ENCODE measurements around the gene ARAP2. TPM values are rescaled to one million over a fixed set of nuclear protein-coding genes. Genes with fewer than 3 reads are reported as not detected.

Gene ARAP2
- total and polyA plus RNA-seq, 9 of the 15 experiments (the other 6 are each of a cell fraction or from before 2014, with no cell fraction given) = 0.03 to 0.35 (median 0.11) TPM; not detected in 4

DNA sequence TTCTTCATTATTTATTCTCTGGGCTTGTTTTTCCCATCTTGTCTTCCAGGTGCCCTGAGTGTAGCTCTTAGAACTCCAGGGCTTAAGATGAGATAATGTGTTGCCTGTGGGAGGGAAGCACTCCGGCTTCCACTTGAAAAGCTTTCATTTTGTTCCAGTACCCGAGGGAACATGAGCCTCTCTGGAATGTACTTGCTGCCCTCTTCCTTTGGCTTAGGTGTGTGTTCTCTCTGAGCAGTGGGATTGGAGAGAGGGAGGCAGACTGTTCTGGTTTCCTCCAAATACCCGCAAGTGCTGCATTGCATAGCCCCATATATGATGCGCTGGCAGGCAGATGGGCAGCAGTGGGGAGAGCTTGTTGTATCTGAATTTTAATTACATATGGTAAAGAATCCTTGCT, 36.2 kb upstream of the ARAP2 start:
- CTCF ChIA-PET (ENCODE audit: low intra/inter-chr PET ratio) = no interaction called here
- H3K27me3 ChIP-seq (ENCODE audit: control insufficient read depth in 2 of 2, insufficient read depth in 2 of 2, low read length in 2 of 2) = no peaks in the 10 kb centered on the region
- no peaks in the 10 kb centered on the region for H3K4me1 ChIP-seq (replicated peaks in 1 of 2; ENCODE audit: control insufficient read depth in 2 of 2, insufficient read depth in 2 of 2, low read length in 2 of 2)
- no peaks in the 10 kb centered on the region for H3K36me3 ChIP-seq (ENCODE audit: control insufficient read depth, insufficient read depth, low read length)
- no peak overlapping the region for H2AFZ ChIP-seq (ENCODE audit: low read depth, low read length)
- no peak overlapping the region for H3K4me2 ChIP-seq (ENCODE audit: insufficient read depth, low read length)
- intact Hi-C loops (cut with micrococcal nuclease) (no loop called here), in situ Hi-C loops (cut with MboI) (no loop called here)
- no peak for FAIRE-seq
- POLR2A ChIA-PET = no interaction called here
- H3K27ac ChIP-seq (ENCODE audit: extremely low read depth, low read depth, low read length) = no peak overlapping the region
- no peak for ATAC-seq
- DNase-seq (ENCODE audit: extremely low read depth in 1 of 4, low spot score in 3 of 4) = no peak
- H3K9me3 ChIP-seq (replicated peaks; ENCODE audit: control insufficient read depth, insufficient read depth, low read depth, low read length) = no peaks in the 10 kb centered on the region
- no peaks in the 10 kb centered on the region for H3K9me1 ChIP-seq (ENCODE audit: control insufficient read depth, insufficient read depth, low read length)
- H3K9ac ChIP-seq (ENCODE audit: insufficient read depth in 1 of 2, low read depth in 2 of 2, low read length in 2 of 2) = no peak overlapping the region
- no peak overlapping the region for H3K4me3 ChIP-seq
- no peaks in the 10 kb centered on the region for H3K79me2 ChIP-seq (ENCODE audit: control insufficient read depth, insufficient read depth, low read length)
- H4K20me1 ChIP-seq (replicated peaks; ENCODE audit: control insufficient read depth, insufficient read depth, low read length) = no peaks in the 10 kb centered on the region
- BruUV-seq (replicated peaks) = no TSS peak
- 0% methylated on average over 4 of the region's 4 CpGs for WGBS (ENCODE audit: insufficient coverage, low coverage, missing lambda C conversion rate)
- TF ChIP-seq, protein P1, sequence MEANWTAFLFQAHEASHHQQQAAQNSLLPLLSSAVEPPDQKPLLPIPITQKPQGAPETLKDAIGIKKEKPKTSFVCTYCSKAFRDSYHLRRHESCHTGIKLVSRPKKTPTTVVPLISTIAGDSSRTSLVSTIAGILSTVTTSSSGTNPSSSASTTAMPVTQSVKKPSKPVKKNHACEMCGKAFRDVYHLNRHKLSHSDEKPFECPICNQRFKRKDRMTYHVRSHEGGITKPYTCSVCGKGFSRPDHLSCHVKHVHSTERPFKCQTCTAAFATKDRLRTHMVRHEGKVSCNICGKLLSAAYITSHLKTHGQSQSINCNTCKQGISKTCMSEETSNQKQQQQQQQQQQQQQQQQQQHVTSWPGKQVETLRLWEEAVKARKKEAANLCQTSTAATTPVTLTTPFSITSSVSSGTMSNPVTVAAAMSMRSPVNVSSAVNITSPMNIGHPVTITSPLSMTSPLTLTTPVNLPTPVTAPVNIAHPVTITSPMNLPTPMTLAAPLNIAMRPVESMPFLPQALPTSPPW (CRISPR knock-in tag; IDR thresholded peaks at IDR 0.05) = no peak
- no peak for TF ChIP-seq ZFP30 (CRISPR knock-in tag; IDR thresholded peaks at IDR 0.05; ENCODE audit: borderline replicate concordance)
- TF ChIP-seq, protein P2, sequence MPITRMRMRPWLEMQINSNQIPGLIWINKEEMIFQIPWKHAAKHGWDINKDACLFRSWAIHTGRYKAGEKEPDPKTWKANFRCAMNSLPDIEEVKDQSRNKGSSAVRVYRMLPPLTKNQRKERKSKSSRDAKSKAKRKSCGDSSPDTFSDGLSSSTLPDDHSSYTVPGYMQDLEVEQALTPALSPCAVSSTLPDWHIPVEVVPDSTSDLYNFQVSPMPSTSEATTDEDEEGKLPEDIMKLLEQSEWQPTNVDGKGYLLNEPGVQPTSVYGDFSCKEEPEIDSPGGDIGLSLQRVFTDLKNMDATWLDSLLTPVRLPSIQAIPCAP (CRISPR knock-in tag; IDR thresholded peaks at IDR 0.05; ENCODE audit: borderline replicate concordance) = no peak
- no peak for TF ChIP-seq NCOR1 (IDR thresholded peaks at IDR 0.05)
- TF ChIP-seq, protein P3, sequence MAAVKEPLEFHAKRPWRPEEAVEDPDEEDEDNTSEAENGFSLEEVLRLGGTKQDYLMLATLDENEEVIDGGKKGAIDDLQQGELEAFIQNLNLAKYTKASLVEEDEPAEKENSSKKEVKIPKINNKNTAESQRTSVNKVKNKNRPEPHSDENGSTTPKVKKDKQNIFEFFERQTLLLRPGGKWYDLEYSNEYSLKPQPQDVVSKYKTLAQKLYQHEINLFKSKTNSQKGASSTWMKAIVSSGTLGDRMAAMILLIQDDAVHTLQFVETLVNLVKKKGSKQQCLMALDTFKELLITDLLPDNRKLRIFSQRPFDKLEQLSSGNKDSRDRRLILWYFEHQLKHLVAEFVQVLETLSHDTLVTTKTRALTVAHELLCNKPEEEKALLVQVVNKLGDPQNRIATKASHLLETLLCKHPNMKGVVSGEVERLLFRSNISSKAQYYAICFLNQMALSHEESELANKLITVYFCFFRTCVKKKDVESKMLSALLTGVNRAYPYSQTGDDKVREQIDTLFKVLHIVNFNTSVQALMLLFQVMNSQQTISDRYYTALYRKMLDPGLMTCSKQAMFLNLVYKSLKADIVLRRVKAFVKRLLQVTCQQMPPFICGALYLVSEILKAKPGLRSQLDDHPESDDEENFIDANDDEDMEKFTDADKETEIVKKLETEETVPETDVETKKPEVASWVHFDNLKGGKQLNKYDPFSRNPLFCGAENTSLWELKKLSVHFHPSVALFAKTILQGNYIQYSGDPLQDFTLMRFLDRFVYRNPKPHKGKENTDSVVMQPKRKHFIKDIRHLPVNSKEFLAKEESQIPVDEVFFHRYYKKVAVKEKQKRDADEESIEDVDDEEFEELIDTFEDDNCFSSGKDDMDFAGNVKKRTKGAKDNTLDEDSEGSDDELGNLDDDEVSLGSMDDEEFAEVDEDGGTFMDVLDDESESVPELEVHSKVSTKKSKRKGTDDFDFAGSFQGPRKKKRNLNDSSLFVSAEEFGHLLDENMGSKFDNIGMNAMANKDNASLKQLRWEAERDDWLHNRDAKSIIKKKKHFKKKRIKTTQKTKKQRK (IDR thresholded peaks at IDR 0.05; ENCODE audit: borderline replicate concordance, low read depth, low read length) = no peak
- TF ChIP-seq WHSC1 (IDR thresholded peaks at IDR 0.05; ENCODE audit: low read length) = no peak
- TF ChIP-seq, protein P4, sequence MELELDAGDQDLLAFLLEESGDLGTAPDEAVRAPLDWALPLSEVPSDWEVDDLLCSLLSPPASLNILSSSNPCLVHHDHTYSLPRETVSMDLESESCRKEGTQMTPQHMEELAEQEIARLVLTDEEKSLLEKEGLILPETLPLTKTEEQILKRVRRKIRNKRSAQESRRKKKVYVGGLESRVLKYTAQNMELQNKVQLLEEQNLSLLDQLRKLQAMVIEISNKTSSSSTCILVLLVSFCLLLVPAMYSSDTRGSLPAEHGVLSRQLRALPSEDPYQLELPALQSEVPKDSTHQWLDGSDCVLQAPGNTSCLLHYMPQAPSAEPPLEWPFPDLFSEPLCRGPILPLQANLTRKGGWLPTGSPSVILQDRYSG (tag; conservative IDR thresholded peaks at IDR 0.05; ENCODE audit: low read depth) = no peak
- TF ChIP-seq ILF3 (IDR thresholded peaks at IDR 0.05; ENCODE audit: borderline replicate concordance) = no peak
- no peak for TF ChIP-seq ZNF436 (CRISPR knock-in tag; IDR thresholded peaks at IDR 0.05)
- no peak for TF ChIP-seq IRF2 (CRISPR knock-in tag; IDR thresholded peaks at IDR 0.05)
- TF ChIP-seq, protein P5, sequence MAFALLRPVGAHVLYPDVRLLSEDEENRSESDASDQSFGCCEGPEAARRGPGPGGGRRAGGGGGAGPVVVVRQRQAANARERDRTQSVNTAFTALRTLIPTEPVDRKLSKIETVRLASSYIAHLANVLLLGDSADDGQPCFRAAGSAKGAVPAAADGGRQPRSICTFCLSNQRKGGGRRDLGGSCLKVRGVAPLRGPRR (CRISPR knock-in tag; IDR thresholded peaks at IDR 0.05) = no peak
- no peak for TF ChIP-seq ELF1 (tag; IDR thresholded peaks at IDR 0.05)
- TF ChIP-seq, protein P6, sequence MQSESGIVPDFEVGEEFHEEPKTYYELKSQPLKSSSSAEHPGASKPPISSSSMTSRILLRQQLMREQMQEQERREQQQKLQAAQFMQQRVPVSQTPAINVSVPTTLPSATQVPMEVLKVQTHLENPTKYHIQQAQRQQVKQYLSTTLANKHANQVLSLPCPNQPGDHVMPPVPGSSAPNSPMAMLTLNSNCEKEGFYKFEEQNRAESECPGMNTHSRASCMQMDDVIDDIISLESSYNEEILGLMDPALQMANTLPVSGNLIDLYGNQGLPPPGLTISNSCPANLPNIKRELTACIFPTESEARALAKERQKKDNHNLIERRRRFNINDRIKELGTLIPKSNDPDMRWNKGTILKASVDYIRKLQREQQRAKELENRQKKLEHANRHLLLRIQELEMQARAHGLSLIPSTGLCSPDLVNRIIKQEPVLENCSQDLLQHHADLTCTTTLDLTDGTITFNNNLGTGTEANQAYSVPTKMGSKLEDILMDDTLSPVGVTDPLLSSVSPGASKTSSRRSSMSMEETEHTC (IDR thresholded peaks at IDR 0.05) = no peak
- TF ChIP-seq, protein P7, sequence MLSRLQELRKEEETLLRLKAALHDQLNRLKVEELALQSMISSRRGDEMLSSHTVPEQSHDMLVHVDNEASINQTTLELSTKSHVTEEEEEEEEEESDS (CRISPR knock-in tag; IDR thresholded peaks at IDR 0.05) = no peak
